ENCODE results near the gene PARD6A.

GRCh38 chr16:67665598-67665997, 4.8 kb downstream of the PARD6A start:
- TF ChIP-seq POLR2A (IDR thresholded peaks at IDR 0.05) (no peak), CTCF (IDR thresholded peaks at IDR 0.05) (no peak), EP300 (IDR thresholded peaks at IDR 0.05) (no peak)
